Naive thymus-derived CD4-positive, alpha-beta T cell (primary cell): ENCODE measurements around the gene PROC. TPM values are rescaled to one million over a fixed set of nuclear protein-coding genes. Genes with fewer than 3 reads are reported as not detected.

Experiments
- ATAC-seq: fragments of 150-1000 bp; cut with Tn5 transposase; 2 replicates; pipeline ENCODE4 v1.10.0; 2021; ENCODE audit warnings: mild to moderate bottlenecking, moderate library complexity
- CTCF ChIA-PET: fragments of 350-600 bp; sonication (Branson Sonifier 250); formaldehyde crosslinking; loops from one replicate; lab custom pipeline; 2021; ENCODE audit warnings: antibody characterized with exemption; lab: Charles Lee
- POLR2A ChIA-PET: fragments of 350-600 bp; sonication (Branson Sonifier 250); formaldehyde crosslinking; loops from one replicate; lab custom pipeline; 2021; ENCODE audit warnings: antibody characterized with exemption, inconsistent platforms; lab: Charles Lee
- DNase-seq, 9 donors: peaks; one replicate each; pipeline versions ENCODE4 v3.0.0 to v3.0.0-alpha.2; 2020 to 2022; ENCODE audit warnings: mixed read lengths in 1 of 9
- H3K27ac ChIP-seq: one replicate; pipeline ENCODE4 v1.7.0; 2013; ENCODE audit warnings: mild to moderate bottlenecking, low read depth, low read length, moderate library complexity
- H3K27me3 ChIP-seq, 2 donors: one replicate each; pipeline ENCODE4 v1.7.0; 2013; ENCODE audit warnings: low read length in 2 of 2, mild to moderate bottlenecking in 2 of 2, moderate library complexity in 2 of 2; ENCODE audit not compliant: control insufficient read depth in 2 of 2, insufficient read depth in 2 of 2
- H3K36me3 ChIP-seq, 3 experiments: 1 replicate in 2 of 3; 2 replicates in 1 of 3; pipeline ENCODE4 v1.7.0; 2013; ENCODE audit warnings: low read length in 3 of 3, mild to moderate bottlenecking in 3 of 3, moderate library complexity in 1 of 3; ENCODE audit not compliant: insufficient read depth in 3 of 3, control insufficient read depth in 2 of 3
- H3K4me1 ChIP-seq, 2 donors: one replicate each; pipeline ENCODE4 v1.7.0; 2013; ENCODE audit warnings: low read length in 2 of 2, mild to moderate bottlenecking in 2 of 2, moderate library complexity in 1 of 2; ENCODE audit not compliant: control insufficient read depth in 2 of 2, insufficient read depth in 2 of 2
- H3K4me3 ChIP-seq: 2 replicates; pipeline ENCODE4 v1.7.0; 2013; ENCODE audit warnings: mild to moderate bottlenecking, low read length
- H3K9me3 ChIP-seq, 3 experiments: 1 replicate in 2 of 3; 2 replicates in 1 of 3; pipeline ENCODE4 v1.7.0; 2013; ENCODE audit warnings: low read length in 3 of 3; ENCODE audit not compliant: control insufficient read depth in 2 of 3
- H3K27ac Mint-ChIP-seq, 9 donors: one replicate each; pipeline ENCODE4 v1.8.0; 2020 to 2022; ENCODE audit warnings: mixed read lengths in 9 of 9, mild to moderate bottlenecking in 8 of 9, moderate library complexity in 5 of 9, inconsistent platforms in 2 of 9
- H3K27me3 Mint-ChIP-seq, 5 donors: one replicate each; pipeline ENCODE4 v1.8.0; 2021 to 2022; ENCODE audit warnings: mixed read lengths in 5 of 5, mild to moderate bottlenecking in 1 of 5
- H3K36me3 Mint-ChIP-seq, 5 donors: one replicate each; pipeline ENCODE4 v1.8.0; 2020 to 2022; ENCODE audit warnings: mixed read lengths in 5 of 5, mild to moderate bottlenecking in 3 of 5, inconsistent platforms in 1 of 5
- H3K4me1 Mint-ChIP-seq, 7 donors: one replicate each; pipeline ENCODE4 v1.8.0; 2020 to 2022; ENCODE audit warnings: mixed read lengths in 7 of 7, mild to moderate bottlenecking in 3 of 7, inconsistent platforms in 1 of 7
- H3K4me3 Mint-ChIP-seq, 10 donors: one replicate each; pipeline ENCODE4 v1.8.0; 2020 to 2022; ENCODE audit warnings: mild to moderate bottlenecking in 10 of 10, mixed read lengths in 10 of 10, moderate library complexity in 6 of 10, inconsistent platforms in 2 of 10
- H3K9me3 Mint-ChIP-seq, 11 donors: one replicate each; pipeline ENCODE4 v1.8.0; 2020 to 2022; ENCODE audit warnings: mixed read lengths in 11 of 11, mild to moderate bottlenecking in 4 of 11, inconsistent platforms in 1 of 11, moderate library complexity in 1 of 11
- intact Hi-C, 2 donors: fragments of 100-400 bp; cut with micrococcal nuclease; formaldehyde crosslinking; loops; one replicate each; pipeline ENCODE4 v1.15.1; 2023
- polyA plus RNA-seq, 2 donors: library from polyadenylated mRNA; unstranded; fragments of 300-500 nt; fragmentation: Illumina TruSeq; gene quantifications; one replicate each; pipeline ENCODE4 v1.2.3, GENCODE V29; 2021
- total RNA-seq, 6 experiments: library from RNA in 5 of 6; stranded (reverse) in 5 of 6; gene quantifications; 1 replicate in 5 of 6; 2 replicates in 1 of 6; pipeline ENCODE4 v1.2.3 and lab custom pipeline; 2021 to 2026

The PROC gene
- total and polyA plus RNA-seq, 7 experiments from 2014 or later, result 0.64 TPM; not detected in 6

DNA sequence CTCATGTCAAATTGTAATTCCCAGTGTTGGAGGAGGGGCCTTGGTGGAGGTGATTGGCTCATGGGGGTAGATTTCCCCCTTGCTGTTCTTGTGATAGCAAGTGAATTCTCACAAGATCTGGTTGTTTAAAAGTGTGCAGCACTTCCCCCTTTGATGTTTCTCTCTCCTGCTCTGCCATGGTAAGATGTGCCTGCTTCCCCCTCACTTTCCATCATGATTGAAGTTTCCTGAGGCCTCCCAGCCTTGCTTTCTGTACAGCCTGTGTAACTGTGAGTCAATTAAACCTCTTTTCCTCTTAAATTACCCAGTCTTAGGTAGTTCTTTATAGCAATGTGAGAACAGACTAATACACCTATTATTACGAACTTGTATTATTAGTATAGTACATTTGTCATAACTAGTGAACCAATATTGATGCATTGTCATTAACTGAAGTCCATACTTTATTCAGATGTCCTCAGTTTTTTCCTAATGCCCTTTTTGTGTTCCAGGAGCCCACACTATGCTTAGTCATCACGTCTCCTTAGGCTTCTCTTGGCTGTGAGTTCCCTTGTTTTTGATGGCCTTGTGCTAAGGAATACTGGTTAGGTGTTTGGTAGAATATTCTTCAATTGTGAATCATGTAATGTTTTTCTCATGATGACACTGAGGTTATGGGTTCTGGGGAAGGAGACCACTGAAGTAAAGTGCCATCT is 25.9 kb upstream of the PROC start:
- Mint-ChIP-seq H3K36me3 (peaks cover 0 to 25% (median 9%) of the 10 kb centered on the region in 5 donors), H3K4me3 (no peak overlapping the region), H3K4me1 (peaks cover 18 to 35% (median 31%) of the 10 kb centered on the region in 7 donors), H3K27ac (peak overlapping the region in 4 of 9 donors; percentile 11 to 79 (median 52)), H3K9me3 (peaks cover 0 to under 1% (median 0%) of the 10 kb centered on the region in 11 donors), H3K27me3 (peaks cover 0 to under 1% (median 0%) of the 10 kb centered on the region in 5 donors)
- H3K36me3 ChIP-seq, result peaks cover 0 to 3% (median 0%) of the 10 kb centered on the region in 3 experiments
- POLR2A ChIA-PET, result interaction anchor here (0.6 kb wide), 1 partner anchor 308 kb away, joined by 3 read pairs; no protein-coding TSS in a partner anchor
- H3K4me3 ChIP-seq, result no peak overlapping the region
- H3K4me1 ChIP-seq, result peaks cover 7 to 21% of the 10 kb centered on the region in 2 donors
- CTCF ChIA-PET, result interaction anchor here (0.6 kb wide), 1 partner anchor 87 kb away, joined by 3 read pairs; no protein-coding TSS in a partner anchor
- DNase-seq (no peak), ATAC-seq (no peak)
- no peak overlapping the region for H3K27ac ChIP-seq
- intact Hi-C loops, result no loop called here
- no peaks in the 10 kb centered on the region for H3K9me3 ChIP-seq
- H3K27me3 ChIP-seq, result no peaks in the 10 kb centered on the region

- Histone ChIP-seq H3K9me3 (no peaks in the 10 kb centered on the region), H3K27ac (no peak overlapping the region), H3K36me3 (no peaks in the 10 kb centered on the region), H3K4me1 (peaks cover 7 to 21% of the 10 kb centered on the region in 2 donors), H3K27me3 (no peaks in the 10 kb centered on the region), H3K4me3 (no peak overlapping the region)
- ATAC-seq (no peak), DNase-seq (no peak)
- POLR2A ChIA-PET, result interaction anchor here (0.6 kb wide), 1 partner anchor 309 kb away, joined by 3 read pairs; no protein-coding TSS in a partner anchor
- H3K4me1 Mint-ChIP-seq, result peaks cover 18 to 42% (median 31%) of the 10 kb centered on the region in 7 donors
- H3K36me3 Mint-ChIP-seq, result peaks cover 0 to 25% (median 9%) of the 10 kb centered on the region in 5 donors
- peaks cover 0 to 2% (median 0%) of the 10 kb centered on the region in 5 donors for H3K27me3 Mint-ChIP-seq
- intact Hi-C loops, result no loop called here
- CTCF ChIA-PET, result no interaction called here
- no peaks in the 10 kb centered on the region for H3K9me3 Mint-ChIP-seq
- no peak overlapping the region for H3K4me3 Mint-ChIP-seq
- H3K27ac Mint-ChIP-seq, result peak overlapping the region in 1 of 9 donors; percentile 42
Measured at GRCh38 chr2:127392828-127393578, 25.2 kb upstream of the PROC start.

- Histone ChIP-seq H3K9me3 (no peaks in the 10 kb centered on the region), H3K4me1 (peaks cover 0 to 6% of the 10 kb centered on the region in 2 donors), H3K4me3 (no peak overlapping the region), H3K27ac (no peak overlapping the region), H3K36me3 (no peaks in the 10 kb centered on the region), H3K27me3 (no peaks in the 10 kb centered on the region)
- H3K4me3 Mint-ChIP-seq, result no peak overlapping the region
- peaks cover 0 to 2% (median 0%) of the 10 kb centered on the region in 5 donors for H3K27me3 Mint-ChIP-seq
- ATAC-seq (no peak), DNase-seq (no peak)
- H3K36me3 Mint-ChIP-seq, result peaks cover 0 to 25% (median 9%) of the 10 kb centered on the region in 5 donors
- POLR2A ChIA-PET, result interaction anchor here (0.6 kb wide), 1 partner anchor 10 kb away, joined by 3 read pairs; no protein-coding TSS in a partner anchor
- intact Hi-C loops, result no loop called here
- peak overlapping the region in 1 of 9 donors; percentile 80 for H3K27ac Mint-ChIP-seq
- CTCF ChIA-PET, result no interaction called here
- no peaks in the 10 kb centered on the region for H3K9me3 Mint-ChIP-seq
- peaks cover 6 to 37% (median 17%) of the 10 kb centered on the region in 7 donors for H3K4me1 Mint-ChIP-seq
Measured at GRCh38 chr2:127394492-127394891, 23.7 kb upstream of the PROC start.

GRCh38 chr2:127397568-127398238 is 20.5 kb upstream of the PROC start:
- Mint-ChIP-seq H3K4me1 (peaks cover 0 to 22% (median 0%) of the 10 kb centered on the region in 7 donors), H3K27me3 (peaks cover 0 to 4% (median 0%) of the 10 kb centered on the region in 5 donors), H3K9me3 (no peaks in the 10 kb centered on the region), H3K36me3 (peaks cover 0 to 20% (median 7%) of the 10 kb centered on the region in 5 donors), H3K27ac (peak overlapping the region in 1 of 9 donors; percentile 18), H3K4me3 (no peak overlapping the region)
- Histone ChIP-seq H3K27me3 (no peaks in the 10 kb centered on the region), H3K36me3 (no peaks in the 10 kb centered on the region), H3K4me1 (no peaks in the 10 kb centered on the region), H3K9me3 (no peaks in the 10 kb centered on the region), H3K4me3 (no peak overlapping the region), H3K27ac (no peak overlapping the region)
- intact Hi-C loops, result loop anchor here in 1 of 2 donors (1.0 kb wide), 1 partner anchor 9 kb away; no protein-coding TSS in a partner anchor
- POLR2A ChIA-PET, result no interaction called here
- CTCF ChIA-PET, result no interaction called here
- DNase-seq (no peak), ATAC-seq (no peak)

DNA sequence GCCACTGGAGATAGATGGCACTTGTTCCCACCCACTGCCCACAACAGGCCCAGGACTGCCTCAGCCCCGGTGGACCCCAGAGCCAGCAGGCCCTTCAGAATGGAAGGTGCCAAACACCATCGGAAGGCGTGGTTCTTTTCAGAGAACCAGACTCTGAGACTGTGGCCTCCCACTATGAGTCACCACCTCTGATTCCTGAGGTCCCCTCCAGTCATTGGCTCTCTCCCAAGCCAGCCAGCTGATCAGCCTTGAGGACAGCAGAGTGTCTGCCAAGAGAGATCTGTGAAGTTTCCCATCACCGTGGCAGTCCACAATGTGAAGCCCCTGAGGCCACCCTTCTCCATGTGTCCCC is 20.0 kb upstream of the PROC start:
- ATAC-seq (peak; percentile 91), DNase-seq (peak in 1 of 9 donors; percentile 48)
- Mint-ChIP-seq H3K4me1 (peaks cover 0 to 17% (median 0%) of the 10 kb centered on the region in 7 donors), H3K4me3 (peak overlapping the region in 1 of 10 donors; percentile 52), H3K27ac (peak overlapping the region in 1 of 9 donors; percentile 4), H3K36me3 (peaks cover 0 to 16% (median 4%) of the 10 kb centered on the region in 5 donors), H3K9me3 (no peaks in the 10 kb centered on the region), H3K27me3 (peaks cover 0 to 6% (median 0%) of the 10 kb centered on the region in 5 donors)
- Histone ChIP-seq H3K9me3 (no peaks in the 10 kb centered on the region), H3K27ac (no peak overlapping the region), H3K36me3 (no peaks in the 10 kb centered on the region), H3K27me3 (no peaks in the 10 kb centered on the region), H3K4me3 (no peak overlapping the region), H3K4me1 (no peaks in the 10 kb centered on the region)
- POLR2A ChIA-PET, result no interaction called here
- CTCF ChIA-PET, result no interaction called here
- intact Hi-C loops, result loop anchor here in 1 of 2 donors (1.0 kb wide), 1 partner anchor 10 kb away; no protein-coding TSS in a partner anchor

DNA sequence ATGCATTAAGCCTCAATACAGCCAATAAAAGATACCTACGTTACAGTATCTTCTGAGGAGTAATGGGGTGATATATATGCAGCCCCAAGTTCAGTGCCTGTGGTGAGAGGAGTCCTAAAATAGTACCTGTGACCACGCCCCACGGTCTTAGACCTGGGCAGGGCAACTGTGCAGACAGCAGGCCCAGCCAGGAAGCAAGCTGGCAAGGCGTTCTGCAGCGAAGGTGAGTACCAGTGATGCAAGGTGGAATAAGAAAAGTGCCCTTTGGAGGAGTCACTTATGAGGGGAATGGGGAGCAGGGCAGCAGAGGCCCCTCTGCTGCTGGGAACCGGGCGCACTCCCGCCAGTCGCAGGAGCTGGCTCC is 17.7 kb upstream of the PROC start:
- Histone ChIP-seq H3K9me3 (no peaks in the 10 kb centered on the region), H3K36me3 (no peaks in the 10 kb centered on the region), H3K4me1 (no peaks in the 10 kb centered on the region), H3K27me3 (no peaks in the 10 kb centered on the region), H3K4me3 (no peak overlapping the region), H3K27ac (no peak overlapping the region)
- intact Hi-C loops, result no loop called here
- Mint-ChIP-seq H3K9me3 (no peaks in the 10 kb centered on the region), H3K4me3 (no peak overlapping the region), H3K27ac (no peak overlapping the region), H3K27me3 (peaks cover 0 to 8% (median 4%) of the 10 kb centered on the region in 5 donors), H3K36me3 (peaks cover 0 to 4% (median 4%) of the 10 kb centered on the region in 5 donors), H3K4me1 (peaks cover 0 to 17% (median 0%) of the 10 kb centered on the region in 7 donors)
- ChIA-PET CTCF (interaction anchor here (0.6 kb wide), 1 partner anchor 61 kb away, joined by 3 read pairs; no protein-coding TSS in a partner anchor), POLR2A (interaction anchor here (0.6 kb wide), 1 partner anchor 31 kb away, joined by 3 read pairs; no protein-coding TSS in a partner anchor)
- ATAC-seq, result no peak
- no peak for DNase-seq
